ENCODE data around the gene IFITM2.
"Not testable (repeated sequence)": the region's sequence is repeated elsewhere in the genome, so short reads cannot be mapped to it uniquely, and the experiment has no call there.

IFITM2 gene

DNA sequence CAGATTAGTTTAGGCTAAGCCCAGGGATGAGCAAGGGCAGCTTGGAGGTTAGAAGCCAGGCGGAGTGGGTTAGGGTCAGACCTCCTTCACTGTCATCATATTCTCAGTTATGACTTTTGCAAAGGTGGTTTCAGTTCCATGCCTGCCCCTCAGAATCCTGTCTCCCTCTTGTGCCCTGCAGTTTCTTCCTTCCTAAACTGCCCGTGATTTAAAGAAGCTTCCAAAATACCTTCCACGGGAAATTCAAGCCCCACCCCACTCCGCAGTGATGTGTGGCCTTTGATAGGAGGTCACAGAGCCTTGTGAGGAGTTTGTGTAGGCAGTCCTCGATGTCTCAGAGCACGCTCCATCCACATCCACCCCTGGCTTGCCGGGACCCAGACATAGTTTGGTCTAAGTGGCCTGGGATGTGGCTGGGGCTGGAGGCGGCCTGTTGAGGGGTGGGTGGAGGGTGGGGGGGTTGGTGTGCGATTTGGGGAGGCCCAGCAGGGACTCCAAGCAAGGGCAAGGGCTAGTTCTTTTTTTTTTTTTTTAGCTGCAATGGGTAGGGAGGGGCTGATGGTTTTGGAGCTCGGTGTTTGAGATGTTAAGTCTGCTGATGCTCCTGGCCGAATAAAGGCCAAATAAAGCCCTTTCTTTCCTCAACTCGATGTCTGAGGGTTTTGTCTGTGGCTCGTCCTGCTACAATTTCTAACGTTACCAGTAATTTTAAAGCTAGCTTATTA, 4.6 kb downstream of the IFITM2 start:
- POLR2A ChIA-PET, result no interaction called here
- DNase-seq (ENCODE audit: extremely low spot score), result no peak
- TF ChIP-seq, protein P1, sequence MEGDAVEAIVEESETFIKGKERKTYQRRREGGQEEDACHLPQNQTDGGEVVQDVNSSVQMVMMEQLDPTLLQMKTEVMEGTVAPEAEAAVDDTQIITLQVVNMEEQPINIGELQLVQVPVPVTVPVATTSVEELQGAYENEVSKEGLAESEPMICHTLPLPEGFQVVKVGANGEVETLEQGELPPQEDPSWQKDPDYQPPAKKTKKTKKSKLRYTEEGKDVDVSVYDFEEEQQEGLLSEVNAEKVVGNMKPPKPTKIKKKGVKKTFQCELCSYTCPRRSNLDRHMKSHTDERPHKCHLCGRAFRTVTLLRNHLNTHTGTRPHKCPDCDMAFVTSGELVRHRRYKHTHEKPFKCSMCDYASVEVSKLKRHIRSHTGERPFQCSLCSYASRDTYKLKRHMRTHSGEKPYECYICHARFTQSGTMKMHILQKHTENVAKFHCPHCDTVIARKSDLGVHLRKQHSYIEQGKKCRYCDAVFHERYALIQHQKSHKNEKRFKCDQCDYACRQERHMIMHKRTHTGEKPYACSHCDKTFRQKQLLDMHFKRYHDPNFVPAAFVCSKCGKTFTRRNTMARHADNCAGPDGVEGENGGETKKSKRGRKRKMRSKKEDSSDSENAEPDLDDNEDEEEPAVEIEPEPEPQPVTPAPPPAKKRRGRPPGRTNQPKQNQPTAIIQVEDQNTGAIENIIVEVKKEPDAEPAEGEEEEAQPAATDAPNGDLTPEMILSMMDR (IDR thresholded peaks at IDR 0.05; ENCODE audit: control extremely low read depth, extremely low read depth, low read depth, missing control alignments), result no peak
- CTCF ChIA-PET, result interaction anchor here (0.8 to 1.8 kb wide), 6 partner anchors 10 to 61 kb away, joined by 3 to 6 read pairs (median 4); no protein-coding TSS in a partner anchor

DNA sequence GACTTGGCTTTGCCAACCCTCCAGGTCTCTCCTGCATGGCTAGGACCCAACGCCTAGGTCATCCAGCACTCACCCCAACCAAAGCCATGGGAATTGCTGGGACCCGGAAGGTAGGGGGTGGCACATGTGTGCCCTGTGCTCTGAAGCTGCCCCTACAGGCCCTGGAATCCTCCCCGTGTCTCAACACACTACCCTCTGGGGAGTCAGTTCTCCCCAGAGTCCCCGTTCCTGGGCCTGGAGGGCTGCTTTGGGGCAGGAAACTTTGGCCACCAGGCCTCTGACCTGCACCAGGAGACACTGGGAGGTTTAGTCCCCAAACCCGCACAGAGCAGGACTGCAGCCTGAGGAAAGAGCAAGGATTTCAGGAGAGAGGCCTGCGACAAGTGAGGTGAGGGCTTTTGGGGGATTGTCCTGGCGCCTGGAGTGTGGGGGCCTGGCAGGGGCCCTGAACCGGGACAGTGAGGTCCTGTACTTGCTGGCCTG, 5.7 kb downstream of the IFITM2 start:
- ChIA-PET POLR2A (interaction anchor here (0.5 kb wide), 1 partner anchor 275 kb away, joined by 3 read pairs; no protein-coding TSS in a partner anchor), CTCF (interaction anchor here (1.1 to 1.8 kb wide), 2 partner anchors 18 to 62 kb away, joined by 3 to 4 read pairs; no protein-coding TSS in a partner anchor)
- no peak for DNase-seq (ENCODE audit: extremely low spot score)
- TF ChIP-seq, protein P1 (IDR thresholded peaks at IDR 0.05; ENCODE audit: control extremely low read depth, extremely low read depth, low read depth, missing control alignments), result no peak

DNA sequence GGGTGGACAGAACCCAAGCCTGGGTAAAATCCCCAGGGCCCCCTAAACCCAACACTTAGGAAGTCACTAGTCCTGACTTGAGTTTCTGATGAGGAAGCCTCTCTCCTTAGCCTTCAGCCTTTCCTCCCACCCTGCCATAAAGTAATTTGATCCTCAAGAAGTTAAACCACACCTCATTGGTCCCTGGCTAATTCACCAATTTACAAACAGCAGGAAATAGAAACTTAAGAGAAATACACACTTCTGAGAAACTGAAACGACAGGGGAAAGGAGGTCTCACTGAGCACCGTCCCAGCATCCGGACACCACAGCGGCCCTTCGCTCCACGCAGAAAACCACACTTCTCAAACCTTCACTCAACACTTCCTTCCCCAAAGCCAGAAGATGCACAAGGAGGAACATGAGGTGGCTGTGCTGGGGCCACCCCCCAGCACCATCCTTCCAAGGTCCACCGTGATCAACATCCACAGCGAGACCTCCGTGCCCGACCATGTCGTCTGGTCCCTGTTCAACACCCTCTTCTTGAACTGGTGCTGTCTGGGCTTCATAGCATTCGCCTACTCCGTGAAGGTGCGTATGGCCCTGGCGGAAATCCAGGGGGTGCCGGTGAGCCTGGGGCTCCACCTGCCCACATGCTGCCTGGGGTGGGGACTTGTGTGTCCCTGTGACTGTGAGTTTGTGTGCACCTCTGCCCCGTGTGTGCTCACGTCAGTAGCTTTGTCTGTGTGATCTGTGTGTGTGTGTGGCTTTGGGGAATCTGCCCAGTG, 6.4 kb downstream of the IFITM2 start, which contains the start of gene IFITM1:
TSS of gene IFITM1 (plus strand) at position 254 of the 767 bp plus-strand sequence. CDS start at position 385, 131 bp downstream.
- TF ChIP-seq, protein P1 (IDR thresholded peaks at IDR 0.05; ENCODE audit: control extremely low read depth, extremely low read depth, low read depth, missing control alignments), result no peak
- peak; percentile 83 for DNase-seq (ENCODE audit: extremely low spot score)
- CTCF ChIA-PET, result interaction anchor here (1.7 kb wide), 1 partner anchor 64 kb away, joined by 7 read pairs; no protein-coding TSS in a partner anchor
- POLR2A ChIA-PET, result interaction anchor here (0.5 kb wide), 1 partner anchor 274 kb away, joined by 3 read pairs; no protein-coding TSS in a partner anchor

DNA sequence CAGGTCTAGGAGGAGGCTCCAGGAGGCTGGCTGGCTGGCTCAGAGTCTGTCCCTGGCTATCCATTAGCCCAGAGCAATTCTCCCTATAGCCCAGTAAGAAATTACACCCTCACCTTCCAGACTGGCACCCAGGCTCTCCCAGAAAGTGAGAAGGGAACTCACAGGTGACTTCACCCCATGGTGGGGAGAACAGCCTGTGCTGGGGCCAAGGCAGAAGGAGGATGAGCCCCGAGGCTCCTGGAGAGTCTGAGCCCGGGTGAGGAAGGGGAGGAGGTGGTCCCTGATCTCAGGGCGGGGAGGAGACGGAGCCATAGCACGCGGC, 6.9 kb downstream of the IFITM2 start:
- DNase-seq (ENCODE audit: extremely low spot score); POLR2A ChIA-PET: not testable (repeated sequence)
- CTCF ChIA-PET, result interaction anchor here (1.7 kb wide), 1 partner anchor 64 kb away, joined by 7 read pairs; no protein-coding TSS in a partner anchor

DNA sequence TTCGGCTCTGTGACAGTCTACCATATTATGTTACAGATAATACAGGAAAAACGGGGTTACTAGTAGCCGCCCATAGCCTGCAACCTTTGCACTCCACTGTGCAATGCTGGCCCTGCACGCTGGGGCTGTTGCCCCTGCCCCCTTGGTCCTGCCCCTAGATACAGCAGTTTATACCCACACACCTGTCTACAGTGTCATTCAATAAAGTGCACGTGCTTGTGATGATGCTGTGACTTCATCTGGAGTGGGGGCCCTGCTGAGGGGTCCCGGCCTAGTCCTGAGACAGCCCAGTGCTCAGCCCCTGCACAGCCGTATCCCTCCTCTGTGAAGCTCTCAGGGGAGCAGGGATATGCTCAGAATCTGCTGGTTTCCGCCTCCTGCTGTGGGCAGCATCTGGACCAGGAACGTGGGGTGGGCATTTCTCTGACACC, 7.5 kb downstream of the IFITM2 start:
- no peak for DNase-seq (ENCODE audit: extremely low spot score)
- TF ChIP-seq, protein P1 (IDR thresholded peaks at IDR 0.05; ENCODE audit: control extremely low read depth, extremely low read depth, low read depth, missing control alignments), result no peak
- POLR2A ChIA-PET, result no interaction called here
- CTCF ChIA-PET, result interaction anchor here (0.7 to 3.6 kb wide), 4 partner anchors 9 to 65 kb away, joined by 3 to 33 read pairs (median 9); partner anchors contain the start of gene IFITM2

DNA sequence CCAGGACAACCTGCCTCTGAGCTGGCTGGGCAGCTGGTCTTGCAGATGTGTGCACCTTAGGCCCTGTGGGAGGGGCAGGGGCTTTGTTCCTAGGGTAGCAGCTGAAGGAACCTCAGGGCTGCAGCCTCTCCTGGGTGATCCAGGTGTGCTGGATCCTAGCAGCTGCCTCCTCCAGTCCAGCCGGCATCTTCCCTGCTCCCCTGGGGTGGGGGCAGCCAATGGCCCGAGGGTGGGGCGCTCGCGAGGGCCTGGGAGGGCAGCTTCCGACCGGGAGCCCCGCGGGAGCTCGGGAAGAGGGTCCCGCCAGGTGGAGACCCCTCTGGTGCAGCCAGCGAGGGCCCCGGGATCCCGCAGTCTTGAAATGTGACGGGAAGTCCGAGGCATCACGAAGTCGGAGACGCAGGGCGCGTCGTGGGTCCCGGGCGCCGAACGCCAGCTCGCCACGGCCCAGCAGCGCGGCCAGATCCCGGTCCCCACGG, 7.9 kb downstream of the IFITM2 start:
- TF ChIP-seq, protein P1 (IDR thresholded peaks at IDR 0.05; ENCODE audit: control extremely low read depth, extremely low read depth, low read depth, missing control alignments), result no peak
- ChIA-PET CTCF (interaction anchor here (0.7 to 3.6 kb wide), 6 partner anchors 9 to 65 kb away, joined by 3 to 33 read pairs (median 6); partner anchors contain the start of gene IFITM2), POLR2A (no interaction called here)
- no peak for DNase-seq (ENCODE audit: extremely low spot score)
